T follicular helper cell (primary cell): ENCODE data around the gene KIT.

Experiments
- DNase-seq: peaks from one replicate; pipeline ENCODE4 v3.0.0-alpha.2; 2020; ENCODE audit warnings: low read depth

The KIT gene

GRCh38 chr4:54745031-54745770 is 87.4 kb downstream of the KIT start:
- DNase-seq: no peak

- DNase-seq: no peak
Measured at GRCh38 chr4:54746218-54746617, 88.5 kb downstream of the KIT start.

GRCh38 chr4:54750341-54750740 is 92.6 kb downstream of the KIT start:
- DNase-seq: no peak

GRCh38 chr4:54754394-54754793 is 96.6 kb downstream of the KIT start:
- DNase-seq: no peak

- DNase-seq: no peak
Measured at GRCh38 chr4:54764476-54764875, 106.7 kb downstream of the KIT start.

- DNase-seq: no peak
Measured at GRCh38 chr4:54767376-54767775, 109.6 kb downstream of the KIT start.

GRCh38 chr4:54773022-54773421 is 115.3 kb downstream of the KIT start:
- DNase-seq: no peak

- DNase-seq: no peak
Measured at GRCh38 chr4:54779036-54779435, 121.3 kb downstream of the KIT start.

GRCh38 chr4:54779476-54780148 is 121.9 kb downstream of the KIT start:
- DNase-seq: no peak

- DNase-seq: no peak
Measured at GRCh38 chr4:54780149-54780495, 122.4 kb downstream of the KIT start.

- DNase-seq: no peak
Measured at GRCh38 chr4:54781756-54782155, 124.0 kb downstream of the KIT start.

- DNase-seq: no peak
Measured at GRCh38 chr4:54783402-54784110, 125.8 kb downstream of the KIT start.

- no peak for DNase-seq
Measured at GRCh38 chr4:54784161-54784671, 126.5 kb downstream of the KIT start.
